ENCODE measurements around the gene CANX. TPM values are rescaled to one million over a fixed set of nuclear protein-coding genes. Genes with fewer than 3 reads are reported as not detected.
A peak's percentile ranks its signal among the peaks of the same experiment; 100 is the strongest.
"Not testable (repeated sequence)": the region's sequence is repeated elsewhere in the genome, so short reads cannot be mapped to it uniquely, and the experiment has no call there.

CANX gene
- total RNA-seq, 2 donors from 2014 or later: 389 to 615 TPM

DNA sequence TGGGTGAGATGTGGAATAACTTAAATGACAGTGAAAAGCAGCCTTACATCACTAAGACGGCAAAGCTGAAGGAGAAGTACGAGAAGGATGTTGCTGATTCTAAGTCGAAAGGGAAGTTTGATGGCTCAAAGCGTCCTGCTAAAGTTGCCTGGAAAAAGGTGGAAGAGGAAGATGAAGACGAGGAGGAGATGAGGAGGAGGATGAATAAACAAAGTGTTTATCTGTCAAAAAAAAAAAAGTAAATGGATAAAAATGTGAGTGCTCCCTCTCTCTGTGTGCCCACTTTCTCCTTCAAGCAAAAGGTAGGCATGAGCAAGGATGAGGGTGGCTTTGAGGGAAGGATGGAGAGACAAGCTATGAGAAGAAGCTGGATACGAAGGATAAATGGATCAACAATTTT is 4.2 kb upstream of the CANX start:
- DNase-seq: no peak
- no peaks in the 10 kb centered on the region for H3K36me3 ChIP-seq (ENCODE audit: control insufficient read depth, insufficient read depth, low read length)
- Mint-ChIP-seq H3K36me3 (ENCODE audit: low read depth) (no peaks in the 10 kb centered on the region), H3K9me3 (no peaks in the 10 kb centered on the region), H3K4me1 (peaks cover 2% of the 10 kb centered on the region), H3K27me3 (ENCODE audit: insufficient read depth) (peaks cover 1% of the 10 kb centered on the region), H3K27ac (no peak overlapping the region), H3K4me3 (no peak overlapping the region)
- TF ChIP-seq, protein P1, sequence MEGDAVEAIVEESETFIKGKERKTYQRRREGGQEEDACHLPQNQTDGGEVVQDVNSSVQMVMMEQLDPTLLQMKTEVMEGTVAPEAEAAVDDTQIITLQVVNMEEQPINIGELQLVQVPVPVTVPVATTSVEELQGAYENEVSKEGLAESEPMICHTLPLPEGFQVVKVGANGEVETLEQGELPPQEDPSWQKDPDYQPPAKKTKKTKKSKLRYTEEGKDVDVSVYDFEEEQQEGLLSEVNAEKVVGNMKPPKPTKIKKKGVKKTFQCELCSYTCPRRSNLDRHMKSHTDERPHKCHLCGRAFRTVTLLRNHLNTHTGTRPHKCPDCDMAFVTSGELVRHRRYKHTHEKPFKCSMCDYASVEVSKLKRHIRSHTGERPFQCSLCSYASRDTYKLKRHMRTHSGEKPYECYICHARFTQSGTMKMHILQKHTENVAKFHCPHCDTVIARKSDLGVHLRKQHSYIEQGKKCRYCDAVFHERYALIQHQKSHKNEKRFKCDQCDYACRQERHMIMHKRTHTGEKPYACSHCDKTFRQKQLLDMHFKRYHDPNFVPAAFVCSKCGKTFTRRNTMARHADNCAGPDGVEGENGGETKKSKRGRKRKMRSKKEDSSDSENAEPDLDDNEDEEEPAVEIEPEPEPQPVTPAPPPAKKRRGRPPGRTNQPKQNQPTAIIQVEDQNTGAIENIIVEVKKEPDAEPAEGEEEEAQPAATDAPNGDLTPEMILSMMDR (conservative IDR thresholded peaks at IDR 0.05): no peak
- H3K4me3 ChIP-seq (ENCODE audit: low read length): no peak overlapping the region
- no peaks in the 10 kb centered on the region for H3K4me1 ChIP-seq (ENCODE audit: control insufficient read depth, insufficient read depth, low read length)
- no peaks in the 10 kb centered on the region for H3K9me3 ChIP-seq (ENCODE audit: control insufficient read depth, low read length)
- H3K27me3 ChIP-seq (ENCODE audit: control insufficient read depth, insufficient read depth, low read length, poor library complexity, severe bottlenecking): no peaks in the 10 kb centered on the region
- WGBS, 2 experiments (ENCODE audit: insufficient coverage in 1 of 2, insufficient read length in 1 of 2): 95 to 96% methylated on average over 5 to 6 of the region's 6 CpGs
- H3K27ac ChIP-seq (ENCODE audit: low read depth, low read length): no peak overlapping the region
- H3K9ac ChIP-seq (ENCODE audit: extremely low read depth, low read length, poor library complexity, severe bottlenecking): no peak overlapping the region

DNA sequence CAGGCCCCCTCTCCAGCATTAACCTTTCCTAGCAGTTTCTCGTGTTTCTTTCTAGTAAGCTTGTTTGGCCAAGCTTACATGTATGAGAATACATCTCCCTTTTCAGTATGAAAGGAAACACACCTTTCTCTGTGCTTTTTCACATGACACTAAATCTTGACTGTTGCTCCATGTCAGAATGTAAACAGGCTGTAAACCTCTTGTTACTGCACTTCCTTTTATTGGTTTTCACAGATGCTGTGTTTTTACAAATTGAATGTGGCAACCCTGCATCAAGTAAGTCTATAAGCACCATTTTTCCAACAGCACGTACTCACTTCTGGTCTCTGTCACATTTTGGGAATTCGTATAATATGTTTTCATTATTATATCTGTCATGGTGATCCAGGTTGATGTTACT is 2.2 kb upstream of the CANX start:
- Mint-ChIP-seq H3K4me3 (no peak overlapping the region), H3K9me3 (no peaks in the 10 kb centered on the region), H3K27ac (no peak overlapping the region), H3K36me3 (ENCODE audit: low read depth) (peaks cover 12% of the 10 kb centered on the region), H3K27me3 (ENCODE audit: insufficient read depth) (peaks cover 1% of the 10 kb centered on the region), H3K4me1 (peaks cover 4% of the 10 kb centered on the region)
- no peaks in the 10 kb centered on the region for H3K27me3 ChIP-seq (ENCODE audit: control insufficient read depth, insufficient read depth, low read length, poor library complexity, severe bottlenecking)
- H3K36me3 ChIP-seq (ENCODE audit: control insufficient read depth, insufficient read depth, low read length): peaks cover 13% of the 10 kb centered on the region
- no peaks in the 10 kb centered on the region for H3K9me3 ChIP-seq (ENCODE audit: control insufficient read depth, low read length)
- no peak overlapping the region for H3K9ac ChIP-seq (ENCODE audit: extremely low read depth, low read length, poor library complexity, severe bottlenecking)
- TF ChIP-seq, protein P1 (conservative IDR thresholded peaks at IDR 0.05): no peak
- H3K27ac ChIP-seq (ENCODE audit: low read depth, low read length): no peak overlapping the region
- DNase-seq: no peak
- no peaks in the 10 kb centered on the region for H3K4me1 ChIP-seq (ENCODE audit: control insufficient read depth, insufficient read depth, low read length)
- WGBS, 2 experiments (ENCODE audit: insufficient coverage in 1 of 2, insufficient read length in 1 of 2): 99 to 100% methylated on average over 2 to 3 of the region's 3 CpGs
- H3K4me3 ChIP-seq (ENCODE audit: low read length): no peak overlapping the region

DNA sequence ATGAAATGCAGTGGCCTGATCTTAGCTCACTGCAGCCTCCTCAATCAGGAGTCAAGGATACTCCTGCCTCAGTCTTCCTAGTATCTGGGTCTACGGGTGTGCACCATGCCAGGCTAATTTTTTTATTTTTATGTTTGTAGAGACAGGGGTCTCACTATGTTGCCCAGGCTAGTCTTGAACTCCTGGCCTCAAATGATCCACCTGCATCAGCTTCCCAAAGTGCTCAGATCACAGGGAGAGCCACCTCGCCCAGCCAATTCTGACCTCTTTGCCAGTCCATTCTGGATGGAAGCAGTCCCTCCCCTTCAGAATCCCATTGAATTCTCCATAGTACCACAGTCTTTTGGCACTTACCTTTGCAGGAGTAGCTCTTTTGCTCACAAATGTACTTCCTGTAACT is 1.7 kb upstream of the CANX start:
- Histone ChIP-seq H3K9me3 (ENCODE audit: control insufficient read depth, low read length) (no peaks in the 10 kb centered on the region), H3K9ac (ENCODE audit: extremely low read depth, low read length, poor library complexity, severe bottlenecking) (no peak overlapping the region), H3K27ac (ENCODE audit: low read depth, low read length) (no peak overlapping the region), H3K4me1 (ENCODE audit: control insufficient read depth, insufficient read depth, low read length) (no peaks in the 10 kb centered on the region), H3K36me3 (ENCODE audit: control insufficient read depth, insufficient read depth, low read length) (peaks cover 18% of the 10 kb centered on the region), H3K4me3 (ENCODE audit: low read length) (no peak overlapping the region), H3K27me3 (ENCODE audit: control insufficient read depth, insufficient read depth, low read length, poor library complexity, severe bottlenecking) (no peaks in the 10 kb centered on the region)
- 96 to 100% methylated on average over 1 to 2 of the region's 2 CpGs for WGBS, 2 experiments (ENCODE audit: insufficient coverage in 1 of 2, insufficient read length in 1 of 2)
- Mint-ChIP-seq H3K4me1 (peaks cover 4% of the 10 kb centered on the region), H3K4me3 (peak overlapping the region; percentile 97), H3K9me3 (no peaks in the 10 kb centered on the region), H3K27me3 (ENCODE audit: insufficient read depth) (peaks cover 1% of the 10 kb centered on the region), H3K36me3 (ENCODE audit: low read depth) (peaks cover 15% of the 10 kb centered on the region), H3K27ac (no peak overlapping the region)
- TF ChIP-seq, protein P1 (conservative IDR thresholded peaks at IDR 0.05): no peak
- DNase-seq: no peak

DNA sequence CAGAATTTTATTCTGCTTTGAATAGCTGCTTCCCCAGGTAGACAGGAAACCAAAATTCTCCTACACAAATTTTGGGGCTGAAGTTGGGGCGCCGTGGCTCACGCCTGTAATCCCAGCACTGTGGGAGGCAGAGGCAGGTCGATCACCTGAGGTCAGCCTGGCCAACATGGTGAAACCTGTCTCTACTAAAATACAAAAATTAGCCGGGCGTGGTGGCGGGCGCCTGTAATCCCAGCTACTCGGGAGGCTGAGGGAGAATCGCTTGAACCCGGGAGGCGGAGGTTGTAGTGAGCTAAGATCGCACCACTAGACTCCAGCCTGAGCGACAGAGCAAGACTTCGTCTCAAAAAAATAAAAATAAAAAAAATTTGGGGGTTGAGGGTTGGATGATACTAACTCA is 1.2 kb upstream of the CANX start:
- H3K9me3 ChIP-seq (ENCODE audit: control insufficient read depth, low read length); H3K27ac Mint-ChIP-seq; H3K9me3 Mint-ChIP-seq; H3K4me1 Mint-ChIP-seq; DNase-seq; H3K27me3 Mint-ChIP-seq (ENCODE audit: insufficient read depth); H3K27me3 ChIP-seq (ENCODE audit: control insufficient read depth, insufficient read depth, low read length, poor library complexity, severe bottlenecking); H3K4me1 ChIP-seq (ENCODE audit: control insufficient read depth, insufficient read depth, low read length): not testable (repeated sequence)
- peak overlapping the region; percentile 83 for H3K4me3 ChIP-seq (ENCODE audit: low read length)
- Mint-ChIP-seq H3K36me3 (ENCODE audit: low read depth) (peaks cover 19% of the 10 kb centered on the region), H3K4me3 (peak overlapping the region; percentile 97)
- H3K9ac ChIP-seq (ENCODE audit: extremely low read depth, low read length, poor library complexity, severe bottlenecking): peak overlapping the region; percentile 94
- H3K27ac ChIP-seq (ENCODE audit: low read depth, low read length): peak overlapping the region; percentile 97
- peaks cover 22% of the 10 kb centered on the region for H3K36me3 ChIP-seq (ENCODE audit: control insufficient read depth, insufficient read depth, low read length)
- 93 to 98% methylated on average over 9 to 13 of the region's 15 CpGs for WGBS, 2 experiments (ENCODE audit: insufficient coverage in 1 of 2, insufficient read length in 1 of 2)

Data from endodermal cell (in vitro differentiated cells).